HG03280 (cell line): ENCODE measurements around the gene PSMD7.
"Not testable (repeated sequence)": the region's sequence is repeated elsewhere in the genome, so short reads cannot be mapped to it uniquely, and the experiment has no call there.

ENCODE experiments used
- ATAC-seq: cut with Tn5 transposase; IDR thresholded peaks from one replicate; pipeline ENCODE4 v1.9.1; 2021; ENCODE audit warnings: mild to moderate bottlenecking, moderate library complexity; ENCODE audit not compliant: unreplicated experiment

Gene PSMD7

GRCh38 chr16:74291577-74292208, 4.9 kb upstream of the PSMD7 start:
- ATAC-seq, result no peak

DNA sequence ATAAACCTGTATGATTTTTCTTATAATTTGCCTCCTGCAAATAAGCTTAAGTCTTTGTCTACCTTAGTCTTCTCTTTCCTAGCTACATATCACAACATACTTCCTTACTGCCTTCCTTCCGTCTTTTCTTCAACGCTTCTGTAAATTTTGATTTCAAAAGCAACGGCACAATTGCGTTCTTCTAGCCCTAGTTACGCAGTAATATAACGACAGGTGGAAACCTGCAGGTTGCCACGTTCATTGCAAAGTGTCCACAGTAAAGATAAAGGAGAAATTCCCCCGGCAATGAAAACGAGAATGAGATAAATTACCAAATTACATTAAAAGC, 546 bp upstream of the PSMD7 start:
- ATAC-seq, result peak; percentile 17

DNA sequence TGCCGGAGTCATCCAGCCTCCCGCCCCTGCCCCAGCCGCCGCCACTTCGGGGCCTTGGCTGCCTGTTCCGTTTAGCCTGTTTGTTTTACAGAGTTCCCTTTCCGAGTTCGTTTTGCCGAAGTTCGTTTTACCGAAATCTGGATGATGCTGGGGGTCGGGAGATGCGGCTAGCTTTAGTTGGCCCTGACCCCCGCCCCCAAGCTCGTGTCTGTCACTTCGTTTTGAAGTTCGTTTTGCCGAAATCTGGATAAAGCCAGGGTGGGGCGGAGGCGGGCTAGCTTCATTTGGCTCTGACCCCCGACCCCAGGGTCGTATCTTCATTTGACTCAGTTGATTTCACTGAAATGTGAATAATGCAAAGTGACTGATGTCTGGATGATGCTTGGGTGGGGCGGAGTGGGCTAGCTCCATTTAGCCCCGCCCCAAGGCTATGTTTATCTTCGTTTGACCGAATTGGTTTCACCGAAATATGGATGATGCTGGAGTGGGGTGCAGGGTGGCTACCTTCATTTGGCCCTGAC, 591 bp downstream of the PSMD7 start:
- peak; percentile 34 for ATAC-seq

GRCh38 chr16:74298104-74298503, 1.5 kb downstream of the PSMD7 start:
- ATAC-seq, result no peak

DNA sequence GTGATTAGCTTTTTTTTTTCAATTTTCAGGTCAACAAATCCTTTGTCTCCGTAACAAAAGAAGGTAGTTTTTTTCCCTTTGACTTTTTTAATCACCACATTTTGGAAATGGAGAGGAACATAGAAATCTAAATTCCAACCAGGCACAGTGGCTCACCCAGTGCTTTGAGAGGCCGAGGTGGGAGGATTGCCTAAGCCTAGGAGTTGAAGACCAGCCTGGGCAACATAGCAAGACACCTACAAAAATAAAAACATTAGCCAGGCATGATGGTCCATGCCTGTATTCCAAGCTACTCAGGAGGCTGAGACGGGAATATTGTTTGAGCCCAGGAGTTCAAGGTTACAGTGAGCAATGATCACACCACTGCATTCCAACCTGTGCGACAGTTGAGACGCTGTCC, 5.7 kb downstream of the PSMD7 start:
- ATAC-seq, result no peak

- no peak for ATAC-seq
Observed at GRCh38 chr16:74304164-74304834, 7.7 kb downstream of the PSMD7 start.

DNA sequence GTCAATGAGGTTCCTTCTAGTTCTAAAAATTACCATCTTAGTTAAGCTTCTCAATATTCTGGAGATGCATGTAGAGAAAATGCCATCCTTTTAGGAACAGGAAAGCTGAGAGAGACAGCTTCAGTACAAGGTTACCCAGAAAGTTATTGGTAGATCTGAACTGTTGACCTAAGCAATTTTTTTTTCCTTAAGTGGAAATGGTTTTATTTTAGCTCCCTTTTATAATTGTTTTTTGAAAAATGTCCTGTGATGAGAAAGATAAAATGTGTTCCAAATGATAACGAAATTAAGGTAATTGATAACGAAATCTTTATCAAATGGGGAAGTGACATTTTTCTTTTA, 8.2 kb downstream of the PSMD7 start:
- no peak for ATAC-seq

DNA sequence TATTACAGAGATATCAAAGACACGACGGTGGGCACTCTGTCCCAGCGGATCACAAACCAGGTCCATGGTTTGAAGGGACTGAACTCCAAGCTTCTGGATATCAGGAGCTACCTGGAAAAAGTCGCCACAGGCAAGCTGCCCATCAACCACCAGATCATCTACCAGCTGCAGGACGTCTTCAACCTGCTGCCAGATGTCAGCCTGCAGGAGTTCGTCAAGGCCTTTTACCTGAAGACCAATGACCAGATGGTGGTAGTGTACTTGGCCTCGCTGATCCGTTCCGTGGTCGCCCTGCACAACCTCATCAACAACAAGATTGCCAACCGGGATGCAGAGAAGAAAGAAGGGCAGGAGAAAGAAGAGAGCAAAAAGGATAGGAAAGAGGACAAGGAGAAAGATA, 8.7 kb downstream of the PSMD7 start:
- ATAC-seq, result no peak

GRCh38 chr16:74305978-74306784, 9.6 kb downstream of the PSMD7 start:
- no peak for ATAC-seq

- no peak for ATAC-seq
Observed at GRCh38 chr16:74307383-74307782, 10.8 kb downstream of the PSMD7 start.

GRCh38 chr16:74309789-74310781, 13.5 kb downstream of the PSMD7 start:
- no peak for ATAC-seq

DNA sequence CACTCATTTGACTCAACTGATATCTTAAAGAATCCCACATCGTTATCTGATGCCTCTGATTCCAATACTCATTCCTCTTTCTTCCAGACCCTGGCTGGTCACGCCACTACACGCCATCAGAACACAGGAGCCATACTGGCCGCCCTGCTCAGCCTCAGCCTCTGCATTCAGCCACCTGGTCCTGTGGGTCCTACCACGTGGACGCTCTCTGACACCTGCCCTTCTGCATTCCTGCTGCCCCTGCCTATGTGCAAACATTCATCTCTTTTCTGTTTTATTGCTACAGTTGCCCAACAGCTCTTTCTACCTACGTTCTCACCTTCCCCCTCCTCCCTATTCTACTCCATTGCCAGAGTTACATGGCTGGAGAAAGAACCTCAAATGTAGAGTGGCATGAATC, 18.4 kb downstream of the PSMD7 start:
- no peak for ATAC-seq

DNA sequence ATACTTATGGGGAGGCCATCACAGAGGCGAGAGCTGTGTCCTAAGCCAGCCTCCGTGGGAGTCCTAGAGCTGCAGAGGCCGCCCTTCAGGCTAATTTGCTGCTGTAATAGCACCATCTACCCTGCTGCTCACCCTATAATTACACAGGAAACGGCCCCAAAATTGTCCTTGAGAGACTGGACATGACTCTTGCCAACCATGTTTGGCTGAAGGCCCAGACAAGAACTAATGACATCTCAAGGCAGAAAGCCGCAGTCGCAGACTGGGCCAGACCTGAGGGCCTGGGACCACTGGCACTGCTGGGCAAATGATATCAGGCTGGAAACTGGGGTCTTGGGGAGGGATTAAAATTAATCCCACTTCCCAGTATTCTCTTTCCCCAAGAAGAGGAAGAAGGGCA, 24.1 kb downstream of the PSMD7 start:
- no peak for ATAC-seq

DNA sequence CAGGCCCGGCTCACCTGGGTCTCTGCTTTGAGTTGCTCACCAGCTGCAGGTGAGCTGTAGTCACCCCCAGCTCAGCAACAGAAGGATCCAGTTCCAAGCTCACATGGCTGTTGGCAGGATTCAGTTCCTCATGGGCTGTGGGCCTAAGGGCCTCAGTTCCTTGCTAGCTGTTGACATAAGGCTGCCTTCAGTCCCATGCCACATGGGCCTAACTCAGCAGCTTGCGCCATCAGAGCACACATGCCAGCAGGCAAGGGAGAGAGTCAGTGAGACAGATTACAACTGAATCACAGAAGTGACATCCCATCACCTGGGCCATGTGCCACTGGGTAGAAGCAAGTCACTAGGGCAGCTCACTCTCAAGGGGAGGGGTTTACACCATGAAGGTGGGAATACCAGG, 24.7 kb downstream of the PSMD7 start:
- ATAC-seq, result no peak

- no peak for ATAC-seq
Observed at GRCh38 chr16:74322301-74322710, 25.7 kb downstream of the PSMD7 start.

- not testable (repeated sequence) for ATAC-seq
Observed at GRCh38 chr16:74324777-74325176, 28.2 kb downstream of the PSMD7 start.

DNA sequence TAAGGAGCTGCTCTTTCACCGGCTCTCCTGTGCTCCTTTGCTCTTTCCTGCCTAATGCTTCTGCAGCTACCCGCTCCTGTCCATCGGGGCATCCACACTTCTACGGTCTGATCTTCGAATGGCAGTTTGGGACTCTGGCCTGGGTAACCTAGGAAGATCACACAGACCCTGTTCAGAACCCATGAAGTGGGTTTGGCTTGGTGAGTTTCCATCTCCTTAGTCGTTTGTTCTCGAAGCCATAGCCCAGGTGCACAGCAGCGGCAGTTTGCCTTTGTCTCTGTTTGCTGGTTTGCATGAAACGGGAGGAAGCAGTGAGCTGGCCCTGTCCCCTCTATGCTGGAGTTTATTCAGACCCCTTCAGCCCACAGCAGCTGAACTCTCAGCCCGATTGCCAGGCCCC, 29.0 kb downstream of the PSMD7 start:
- ATAC-seq, result no peak

GRCh38 chr16:74328346-74328745, 31.7 kb downstream of the PSMD7 start:
- ATAC-seq, result not testable (repeated sequence)

DNA sequence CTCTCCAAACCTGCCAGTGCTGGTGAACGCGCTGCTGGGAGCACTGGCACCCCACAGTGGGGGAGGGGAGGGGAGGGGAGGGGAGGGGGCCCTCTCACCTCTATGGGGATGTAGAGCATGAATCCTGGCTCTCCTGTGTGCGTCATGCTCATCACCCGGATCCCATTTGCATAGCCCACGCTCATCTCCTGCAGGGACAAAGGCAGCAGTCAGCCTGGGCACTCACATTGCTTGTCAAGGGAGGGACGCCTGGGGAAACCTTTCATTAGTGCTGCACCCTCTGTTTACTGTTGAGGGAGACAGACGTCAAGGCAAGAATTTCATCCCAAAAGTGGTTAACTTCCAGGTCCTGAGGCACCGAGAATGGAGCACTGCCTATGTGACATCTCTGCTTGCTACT, 35.9 kb downstream of the PSMD7 start:
- ATAC-seq, result not testable (repeated sequence)

DNA sequence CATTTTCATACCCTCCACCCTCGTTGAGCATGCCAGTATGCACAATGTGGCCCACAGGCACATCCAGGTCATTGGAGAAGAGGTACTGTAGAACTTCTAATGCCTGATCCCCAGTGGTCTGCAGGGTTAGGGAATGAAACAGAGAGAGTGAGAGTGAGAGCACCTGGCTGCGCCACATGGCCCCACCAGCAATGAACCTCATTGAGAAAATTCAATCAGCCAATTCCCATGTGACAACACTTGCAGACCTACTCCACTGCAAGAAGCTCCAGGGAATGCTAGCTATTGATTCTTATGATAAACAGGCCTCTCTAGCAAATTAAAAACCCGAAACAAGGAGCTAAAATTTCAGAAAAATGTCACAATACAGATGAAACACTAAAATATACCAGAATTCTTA, 40.9 kb downstream of the PSMD7 start:
- ATAC-seq, result not testable (repeated sequence)

GRCh38 chr16:74339226-74339625, 42.6 kb downstream of the PSMD7 start:
- not testable (repeated sequence) for ATAC-seq
